ENCODE data around the gene VPREB3. TPM values are rescaled to one million over a fixed set of nuclear protein-coding genes. Genes with fewer than 3 reads are reported as not detected.

The VPREB3 gene
- total and polyA plus RNA-seq, 2 donors (not counting 1 experiment from before 2014, with no cell fraction given) = 92.7 to 461 TPM

- WGBS (ENCODE audit: insufficient coverage) = 0% methylated on average over 5 of the region's 9 CpGs
- Mint-ChIP-seq H3K4me1 (peaks cover 60% of the 10 kb centered on the region), H3K4me3 (peak overlapping the region; percentile 93), H3K27ac (peak overlapping the region; percentile 99), H3K9me3 (ENCODE audit: insufficient read depth) (no peaks in the 10 kb centered on the region), H3K27me3 (no peaks in the 10 kb centered on the region)
- intact Hi-C loops (cut with micrococcal nuclease) = loop anchor here (1.0 kb wide), 5 partner anchors 11 to 87 kb away; partner anchors contain the start of genes CHCHD10 and DERL3
- H3K27ac ChIP-seq (ENCODE audit: low read length in 2 of 2) = peak overlapping the region; percentile 85 to 98
- DNase-seq (peak; percentile 94), ATAC-seq (ENCODE audit: low read depth) (peak; percentile 73)
- peaks cover 0 to 4% (median 0%) of the 10 kb centered on the region in 3 donors for H3K9me3 ChIP-seq (ENCODE audit: control extremely low read depth in 1 of 3, control insufficient read depth in 2 of 3, insufficient read depth in 1 of 3, low read length in 2 of 3)
- H3K79me2 ChIP-seq (ENCODE audit: control insufficient read depth, insufficient read depth, low read length) = peaks cover 39% of the 10 kb centered on the region
- no peaks in the 10 kb centered on the region for H4K20me1 ChIP-seq (ENCODE audit: control insufficient read depth, insufficient read depth, low read length, poor library complexity, severe bottlenecking)
- peak overlapping the region; percentile 89 for H3K9ac ChIP-seq (ENCODE audit: low read length)
- TF ChIP-seq CTCF (IDR thresholded peaks at IDR 0.05) = peak; percentile 14
- TF ChIP-seq EZH2 (IDR thresholded peaks at IDR 0.05; ENCODE audit: borderline replicate concordance, insufficient read depth, low read depth, low read length, poor library complexity, severe bottlenecking) = no peak
- peak overlapping the region in 4 of 5 experiments; percentile 81 to 88 (median 84) for H3K4me3 ChIP-seq (ENCODE audit: control extremely low read depth in 1 of 5, extremely low read depth in 1 of 5, insufficient read depth in 1 of 5, low read depth in 2 of 5, low read length in 4 of 5)
- peaks cover 0 to 2% of the 10 kb centered on the region in 2 experiments for H3K36me3 ChIP-seq (replicated peaks in 1 of 2; ENCODE audit: control extremely low read depth in 1 of 2, control insufficient read depth in 1 of 2, extremely low read depth in 1 of 2, insufficient read depth in 2 of 2, low read length in 1 of 2)
- peak overlapping the region; percentile 97 for H3K4me2 ChIP-seq (replicated peaks; ENCODE audit: low read depth, low read length, poor library complexity, severe bottlenecking)
- peaks cover 29 to 61% of the 10 kb centered on the region in 2 donors for H3K4me1 ChIP-seq (ENCODE audit: control insufficient read depth in 2 of 2, insufficient read depth in 2 of 2, low read length in 2 of 2)
- H2AFZ ChIP-seq (ENCODE audit: insufficient read depth, low read depth, low read length, poor library complexity, severe bottlenecking) = peak overlapping the region; percentile 88
- ChIA-PET CTCF (interaction anchor here (0.7 to 13.0 kb wide), 12 partner anchors 8 to 1646 kb away, joined by 3 to 188 read pairs (median 5); partner anchors contain the start of genes C22orf15, CHCHD10, MIF and MMP11), POLR2A (interaction anchor here (0.7 to 8.1 kb wide), 14 partner anchors 15 to 143 kb away, joined by 3 to 174 read pairs (median 10); partner anchors contain the start of genes C22orf15, CHCHD10, DERL3 and MMP11)
- H3K27me3 ChIP-seq (replicated peaks in 1 of 4; ENCODE audit: control extremely low read depth in 1 of 4, control insufficient read depth in 3 of 4, insufficient read depth in 4 of 4, low read length in 3 of 4) = no peaks in the 10 kb centered on the region
Measured at GRCh38 chr22:23752090-23752691, 2.0 kb downstream of the VPREB3 start.

All from B cell (primary cell).